ENCODE data around the gene GPR179. TPM values are rescaled to one million over a fixed set of nuclear protein-coding genes. Genes with fewer than 3 reads are reported as not detected.
"Not testable (repeated sequence)": the region's sequence is repeated elsewhere in the genome, so short reads cannot be mapped to it uniquely, and the experiment has no call there.

The GPR179 gene
- total and polyA plus RNA-seq, 4 donors: under 0.01 TPM; not detected in 3

- Histone ChIP-seq H3K27ac (ENCODE audit: low read depth in 1 of 2, low read length in 2 of 2) (no peak overlapping the region), H3K4me3 (ENCODE audit: low read length in 2 of 2) (no peak overlapping the region), H3K36me3 (ENCODE audit: control insufficient read depth in 1 of 2, insufficient read depth in 2 of 2, low read length in 1 of 2) (no peaks in the 10 kb centered on the region), H3K27me3 (ENCODE audit: control insufficient read depth in 1 of 2, insufficient read depth in 2 of 2, low read length in 1 of 2) (no peaks in the 10 kb centered on the region), H3K4me1 (ENCODE audit: control insufficient read depth in 1 of 2, insufficient read depth in 2 of 2, low read length in 2 of 2) (no peaks in the 10 kb centered on the region), H3K9me3 (ENCODE audit: control insufficient read depth, low read length) (no peaks in the 10 kb centered on the region)
- 82 to 84% methylated on average over 3 of the region's 3 CpGs for WGBS, 2 donors
- no peak for DNase-seq
- intact Hi-C loops (cut with DNase I): no loop called here
- no peak for ATAC-seq (ENCODE audit: low FRiP score)
These were observed 26.7 kb downstream of the GPR179 start for GRCh38 chr17:38317081-38317480.

DNA sequence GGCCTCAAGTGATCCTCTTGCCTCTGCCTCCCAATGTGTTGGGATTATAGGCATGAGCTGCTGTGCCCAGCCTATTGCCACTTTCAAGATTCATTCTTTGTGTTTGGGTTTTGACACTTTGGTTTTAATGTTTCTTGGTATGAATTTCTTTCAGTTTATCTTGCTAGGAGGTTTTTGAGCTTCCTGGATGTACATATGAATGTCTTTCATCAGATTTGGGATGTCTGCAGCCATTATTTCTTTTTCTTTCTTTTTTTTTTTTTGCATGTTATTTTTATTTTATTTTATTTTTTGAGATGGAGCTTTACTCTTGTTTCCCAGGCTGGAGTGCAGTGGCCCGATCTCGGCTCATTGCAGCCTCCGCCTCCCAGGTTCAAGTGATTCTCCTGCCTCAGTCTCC is 28.3 kb downstream of the GPR179 start:
- no peak for ATAC-seq (ENCODE audit: low FRiP score)
- H3K9me3 ChIP-seq (ENCODE audit: control insufficient read depth, low read length): no peaks in the 10 kb centered on the region
- WGBS, 2 donors: 67 to 77% methylated on average over 3 of the region's 3 CpGs
- no peaks in the 10 kb centered on the region for H3K4me1 ChIP-seq (ENCODE audit: control insufficient read depth in 1 of 2, insufficient read depth in 2 of 2, low read length in 2 of 2)
- H3K4me3 ChIP-seq (ENCODE audit: low read length in 2 of 2): no peak overlapping the region
- DNase-seq: no peak
- intact Hi-C loops (cut with DNase I): no loop called here
- H3K36me3 ChIP-seq (ENCODE audit: control insufficient read depth in 1 of 2, insufficient read depth in 2 of 2, low read length in 1 of 2): peaks cover 0 to 2% of the 10 kb centered on the region in 2 donors
- H3K27me3 ChIP-seq (ENCODE audit: control insufficient read depth in 1 of 2, insufficient read depth in 2 of 2, low read length in 1 of 2): no peaks in the 10 kb centered on the region
- H3K27ac ChIP-seq (ENCODE audit: low read depth in 1 of 2, low read length in 2 of 2): no peak overlapping the region

DNA sequence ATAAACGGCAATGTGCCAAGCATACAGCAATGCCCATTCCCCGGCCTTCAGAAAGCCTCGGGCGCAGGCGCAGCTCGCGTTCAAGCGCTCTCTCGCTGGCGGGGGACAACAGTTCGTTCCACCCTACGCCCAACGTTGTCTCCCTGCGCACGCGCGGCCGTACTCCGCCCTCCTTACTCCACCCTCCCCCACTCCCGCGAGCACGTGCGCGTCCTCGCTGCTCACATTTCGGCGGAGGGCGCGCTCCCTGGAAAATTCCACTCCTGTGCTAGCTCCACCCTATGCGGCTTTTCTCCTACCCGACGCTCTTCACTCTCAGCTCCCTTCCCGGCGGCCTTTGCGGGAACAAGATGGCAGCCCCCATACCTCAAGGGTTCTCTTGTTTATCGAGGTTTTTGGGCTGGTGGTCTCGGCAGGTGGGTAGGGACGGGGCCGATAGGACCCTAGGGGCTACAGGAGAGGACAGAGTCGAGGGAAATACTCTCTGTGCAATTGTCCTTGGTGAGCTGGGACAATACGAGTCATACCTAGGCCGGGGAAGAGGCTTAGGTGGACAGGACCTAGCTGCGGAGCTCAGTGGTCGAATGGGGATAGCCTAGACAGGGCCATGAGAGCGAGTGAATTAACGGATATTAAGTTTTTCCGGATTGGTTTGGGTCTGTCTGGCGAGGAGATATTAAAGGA is 46.8 kb downstream of the GPR179 start, which contains the start of gene MRPL45:
Gene MRPL45 (plus strand): TSS at position 335 of the 684 bp plus-strand sequence. CDS start 16 bp downstream, at position 351.
- H3K36me3 ChIP-seq (ENCODE audit: control insufficient read depth in 1 of 2, insufficient read depth in 2 of 2, low read length in 1 of 2): not testable (repeated sequence)

GRCh38 chr17:38295602-38296365 is 48.0 kb downstream of the GPR179 start:
- ATAC-seq (ENCODE audit: low FRiP score); H3K27ac ChIP-seq (ENCODE audit: low read depth in 1 of 2, low read length in 2 of 2); intact Hi-C loops (cut with DNase I); H3K4me1 ChIP-seq (ENCODE audit: control insufficient read depth in 1 of 2, insufficient read depth in 2 of 2, low read length in 2 of 2); H3K36me3 ChIP-seq (ENCODE audit: control insufficient read depth in 1 of 2, insufficient read depth in 2 of 2, low read length in 1 of 2); H3K9me3 ChIP-seq (ENCODE audit: control insufficient read depth, low read length); DNase-seq; H3K4me3 ChIP-seq (ENCODE audit: low read length in 2 of 2); H3K27me3 ChIP-seq (ENCODE audit: control insufficient read depth in 1 of 2, insufficient read depth in 2 of 2, low read length in 1 of 2): not testable (repeated sequence)
- 39 to 54% methylated on average over 20 to 21 of the region's 21 CpGs for WGBS, 2 donors

More for the DNA sequence above, 46.8 kb downstream of the GPR179 start, which contains the start of gene MRPL45:
- H3K4me3 ChIP-seq (ENCODE audit: low read length in 2 of 2): peak within 1 kb of the TSS in 1 of 2 donors; percentile 42
- peak; percentile 100 for ATAC-seq (ENCODE audit: low FRiP score)
- H3K4me1 ChIP-seq (ENCODE audit: control insufficient read depth in 1 of 2, insufficient read depth in 2 of 2, low read length in 2 of 2); H3K27ac ChIP-seq (ENCODE audit: low read depth in 1 of 2, low read length in 2 of 2); H3K27me3 ChIP-seq (ENCODE audit: control insufficient read depth in 1 of 2, insufficient read depth in 2 of 2, low read length in 1 of 2); H3K9me3 ChIP-seq (ENCODE audit: control insufficient read depth, low read length); intact Hi-C loops (cut with DNase I): not testable (repeated sequence)
- 0 to 1% methylated on average over 47 to 48 of the region's 48 CpGs for WGBS, 2 donors
- peak; percentile 98 to 99 for DNase-seq

GRCh38 chr17:38289760-38290159 is 54.0 kb downstream of the GPR179 start:
- not testable (repeated sequence) for ATAC-seq (ENCODE audit: low FRiP score)

DNA sequence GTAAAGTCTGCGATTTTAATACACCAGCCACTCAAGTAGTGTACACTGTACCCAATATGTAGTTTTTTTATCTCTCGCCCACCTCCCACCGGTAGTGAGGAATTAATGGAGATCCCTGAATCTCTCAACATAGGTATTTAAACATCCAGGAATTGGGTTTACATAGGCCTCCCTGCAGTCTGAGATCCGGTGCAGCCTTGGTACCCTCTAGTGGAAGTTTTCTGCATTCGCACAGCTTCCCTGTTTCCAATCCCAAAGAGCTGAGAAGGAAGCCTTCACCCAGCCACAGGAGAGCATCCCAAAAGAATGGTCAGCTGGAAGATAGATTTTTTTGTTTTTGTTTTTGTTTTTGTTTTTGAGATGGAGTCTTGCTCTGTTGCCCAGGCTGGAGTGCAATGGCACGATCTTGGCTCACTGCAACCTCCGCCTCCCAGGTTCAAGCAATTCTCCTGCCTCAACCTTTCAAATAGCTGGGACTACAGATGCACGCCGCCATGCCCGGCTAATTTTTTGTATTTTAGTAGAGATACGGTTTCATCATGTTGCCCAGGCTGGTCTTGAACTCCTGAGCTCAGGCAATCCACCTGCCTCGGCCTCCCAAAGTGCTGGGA is 55.4 kb downstream of the GPR179 start:
- H3K27me3 ChIP-seq (ENCODE audit: control insufficient read depth in 1 of 2, insufficient read depth in 2 of 2, low read length in 1 of 2); DNase-seq; H3K9me3 ChIP-seq (ENCODE audit: control insufficient read depth, low read length); H3K36me3 ChIP-seq (ENCODE audit: control insufficient read depth in 1 of 2, insufficient read depth in 2 of 2, low read length in 1 of 2); ATAC-seq (ENCODE audit: low FRiP score); H3K27ac ChIP-seq (ENCODE audit: low read depth in 1 of 2, low read length in 2 of 2); H3K4me1 ChIP-seq (ENCODE audit: control insufficient read depth in 1 of 2, insufficient read depth in 2 of 2, low read length in 2 of 2); H3K4me3 ChIP-seq (ENCODE audit: low read length in 2 of 2); intact Hi-C loops (cut with DNase I): not testable (repeated sequence)
- WGBS, 2 donors: 63 to 68% methylated on average over 10 to 12 of the region's 12 CpGs

More at GRCh38 chr17:38289760-38290159, 54.0 kb downstream of the GPR179 start:
- H3K27me3 ChIP-seq (ENCODE audit: control insufficient read depth in 1 of 2, insufficient read depth in 2 of 2, low read length in 1 of 2); DNase-seq; intact Hi-C loops (cut with DNase I); H3K9me3 ChIP-seq (ENCODE audit: control insufficient read depth, low read length); H3K4me1 ChIP-seq (ENCODE audit: control insufficient read depth in 1 of 2, insufficient read depth in 2 of 2, low read length in 2 of 2); H3K36me3 ChIP-seq (ENCODE audit: control insufficient read depth in 1 of 2, insufficient read depth in 2 of 2, low read length in 1 of 2); H3K27ac ChIP-seq (ENCODE audit: low read depth in 1 of 2, low read length in 2 of 2); H3K4me3 ChIP-seq (ENCODE audit: low read length in 2 of 2): not testable (repeated sequence)
- 87 to 100% methylated on average over 1 of the region's 1 CpG for WGBS, 2 donors

- H3K4me3 ChIP-seq (ENCODE audit: low read length in 2 of 2); H3K36me3 ChIP-seq (ENCODE audit: control insufficient read depth in 1 of 2, insufficient read depth in 2 of 2, low read length in 1 of 2); intact Hi-C loops (cut with DNase I); H3K27me3 ChIP-seq (ENCODE audit: control insufficient read depth in 1 of 2, insufficient read depth in 2 of 2, low read length in 1 of 2); H3K27ac ChIP-seq (ENCODE audit: low read depth in 1 of 2, low read length in 2 of 2); H3K9me3 ChIP-seq (ENCODE audit: control insufficient read depth, low read length); H3K4me1 ChIP-seq (ENCODE audit: control insufficient read depth in 1 of 2, insufficient read depth in 2 of 2, low read length in 2 of 2): not testable (repeated sequence)
- ATAC-seq (ENCODE audit: low FRiP score): peak; percentile 78
- peak in 1 of 2 donors; percentile 69 for DNase-seq
- WGBS, 2 donors: 29 to 35% methylated on average over 8 of the region's 11 CpGs
These were observed 57.2 kb downstream of the GPR179 start for GRCh38 chr17:38286501-38287091.

DNA sequence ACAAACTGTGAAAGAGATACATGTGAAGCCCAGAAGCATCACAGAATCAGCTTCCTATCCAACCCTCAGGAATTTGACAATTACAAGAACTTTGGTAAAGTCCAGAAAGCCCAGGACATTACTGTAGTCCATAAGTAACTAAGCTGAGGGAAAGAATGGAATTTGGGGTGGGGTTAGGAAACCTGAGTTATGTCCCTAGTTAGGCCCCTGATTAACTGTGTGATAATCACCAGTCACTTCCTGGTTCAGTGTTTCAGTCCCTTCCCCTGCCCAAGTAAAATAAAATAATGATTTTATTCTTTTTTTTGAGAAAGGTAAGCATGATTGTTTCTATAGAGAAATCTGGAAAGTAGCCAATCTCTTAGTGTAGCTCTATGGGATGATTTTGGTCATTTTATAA is 57.8 kb downstream of the GPR179 start:
- not testable (repeated sequence) for H3K9me3 ChIP-seq (ENCODE audit: control insufficient read depth, low read length)

More for the DNA sequence above, 57.8 kb downstream of the GPR179 start:
- H3K4me3 ChIP-seq (ENCODE audit: low read length in 2 of 2); H3K27ac ChIP-seq (ENCODE audit: low read depth in 1 of 2, low read length in 2 of 2); ATAC-seq (ENCODE audit: low FRiP score); intact Hi-C loops (cut with DNase I); DNase-seq; H3K27me3 ChIP-seq (ENCODE audit: control insufficient read depth in 1 of 2, insufficient read depth in 2 of 2, low read length in 1 of 2); H3K36me3 ChIP-seq (ENCODE audit: control insufficient read depth in 1 of 2, insufficient read depth in 2 of 2, low read length in 1 of 2); H3K4me1 ChIP-seq (ENCODE audit: control insufficient read depth in 1 of 2, insufficient read depth in 2 of 2, low read length in 2 of 2): not testable (repeated sequence)

All from aorta (tissue), 5 donors.